A673 (cell line): ENCODE data around the gene UTP25. TPM values are rescaled to one million over a fixed set of nuclear protein-coding genes. Genes with fewer than 3 reads are reported as not detected.

Experiments used
- BruUV-seq: library from RNA; stranded (reverse); fragments of 400-500 nt; replicated peaks from 2 replicates; lab custom pipeline; 2021; lab: Mats Ljungman, UMichigan
- CTCF ChIA-PET: fragments of 300-600 bp; sonication (Branson Sonifier 250); formaldehyde crosslinking; loops from one replicate; lab custom pipeline; 2022; ENCODE audit warnings: antibody characterized with exemption; lab: Charles Lee
- POLR2A ChIA-PET: fragments of 300-600 bp; sonication (Branson Sonifier 250); formaldehyde crosslinking; loops from one replicate; lab custom pipeline; 2022; ENCODE audit warnings: antibody characterized with exemption; ENCODE audit not compliant: low non-redundant PET; lab: Charles Lee
- DNase-seq: peaks from one replicate; pipeline ENCODE4 v3.0.0-alpha.2; 2015; ENCODE audit warnings: low spot score
- H3K27ac ChIP-seq: fragments of 200-600 bp; sonication (generic); 2 replicates; pipeline ENCODE4 v1.5.1; 2016; ENCODE audit warnings: mixed run types, low read depth, mild to moderate bottlenecking, mixed read lengths, antibody characterized with exemption, low read length; ENCODE audit not compliant: poor library complexity, severe bottlenecking
- H3K27me3 ChIP-seq: fragments of 200-600 bp; sonication (generic); replicated peaks from 2 replicates; pipeline ENCODE4 v1.6.1; 2017; ENCODE audit warnings: mixed run types, low read depth, mild to moderate bottlenecking, mixed read lengths, antibody characterized with exemption, low read length; ENCODE audit not compliant: insufficient read depth, poor library complexity
- H3K36me3 ChIP-seq: fragments of 200-600 bp; sonication (generic); 2 replicates; pipeline ENCODE4 v1.6.1; 2016; ENCODE audit warnings: mixed run types, mild to moderate bottlenecking, mixed read lengths, antibody characterized with exemption, low read length; ENCODE audit not compliant: insufficient read depth, poor library complexity, severe bottlenecking
- H3K4me1 ChIP-seq: fragments of 200-600 bp; sonication (generic); 2 replicates; pipeline ENCODE4 v1.6.1; 2017; ENCODE audit warnings: mixed run types, mild to moderate bottlenecking, mixed read lengths, antibody characterized with exemption, low read length; ENCODE audit not compliant: insufficient read depth, poor library complexity, severe bottlenecking
- H3K4me3 ChIP-seq: fragments of 200-600 bp; sonication (generic); 2 replicates; pipeline ENCODE4 v1.5.1; 2016; ENCODE audit warnings: low read depth, mixed run types, mild to moderate bottlenecking, mixed read lengths, low read length; ENCODE audit not compliant: poor library complexity, severe bottlenecking
- H3K9me3 ChIP-seq: fragments of 200-600 bp; sonication (generic); 2 replicates; pipeline ENCODE4 v1.6.1; 2016; ENCODE audit warnings: mixed run types, low read depth, mild to moderate bottlenecking, mixed read lengths, antibody characterized with exemption, low read length; ENCODE audit not compliant: poor library complexity, severe bottlenecking
- CTCF ChIP-seq: fragments of 300-800, 200-600 bp; sonication (generic); conservative IDR thresholded peaks from 2 replicates; pipeline ENCODE4 v1.5.1; 2017; ENCODE audit warnings: low read depth, mild to moderate bottlenecking, antibody characterized with exemption, low read length, moderate library complexity, mixed read lengths
- EZH2 ChIP-seq: fragments of 200-600 bp; sonication (generic); IDR thresholded peaks from 2 replicates; pipeline ENCODE4 v1.6.1; 2017; ENCODE audit warnings: borderline replicate concordance, low read depth, mild to moderate bottlenecking, mixed read lengths, antibody characterized with exemption, low read length; ENCODE audit not compliant: poor library complexity, severe bottlenecking
- intact Hi-C: fragments of 100-400 bp; cut with micrococcal nuclease; formaldehyde crosslinking; loops from one replicate; pipeline ENCODE4 v1.10.0; 2022; ENCODE audit not compliant: unreplicated experiment
- total RNA-seq: library from RNA; stranded (reverse); gene quantifications from 2 replicates; pipeline ENCODE4 v1.2.3, GENCODE V29; 2021

Gene UTP25
- total RNA-seq, 1 experiment from 2014 or later = 11.5 TPM

- H3K27ac ChIP-seq = no peak overlapping the region
- H3K27me3 ChIP-seq = no peaks in the 10 kb centered on the region
- CTCF ChIA-PET = no interaction called here
- no TSS peak for BruUV-seq
- POLR2A ChIA-PET = no interaction called here
- intact Hi-C loops = no loop called here
- no peak for DNase-seq
- H3K36me3 ChIP-seq = no peaks in the 10 kb centered on the region
- H3K9me3 ChIP-seq = no peaks in the 10 kb centered on the region
- no peak for TF ChIP-seq CTCF
- no peak for TF ChIP-seq EZH2
- peaks cover 7% of the 10 kb centered on the region for H3K4me1 ChIP-seq
- H3K4me3 ChIP-seq = no peak overlapping the region
Measured at GRCh38 chr1:209809611-209810010, 18.2 kb upstream of the UTP25 start.

DNA sequence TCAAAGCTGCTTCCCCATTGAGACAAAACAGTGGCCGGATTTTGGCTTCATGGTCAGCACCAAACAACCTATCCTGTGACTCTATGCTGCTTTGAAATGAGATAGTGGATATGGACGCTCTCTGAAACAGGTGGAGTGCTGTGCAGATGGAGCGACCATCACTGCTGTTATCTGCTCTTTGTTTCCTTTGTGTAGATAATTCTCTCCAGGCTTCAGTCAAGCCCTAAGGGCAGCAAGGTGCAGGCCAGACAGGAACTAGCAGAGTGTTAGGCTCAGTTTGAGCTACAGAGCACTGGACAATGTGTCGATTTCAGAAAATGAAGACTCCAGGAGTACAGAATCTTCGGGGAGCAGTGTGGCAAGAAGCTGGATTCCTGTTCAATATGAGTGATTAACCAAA is 17.0 kb upstream of the UTP25 start:
- no peak overlapping the region for H3K4me3 ChIP-seq
- BruUV-seq = no TSS peak
- ChIA-PET POLR2A (no interaction called here), CTCF (no interaction called here)
- H3K27ac ChIP-seq = no peak overlapping the region
- H3K27me3 ChIP-seq = no peaks in the 10 kb centered on the region
- DNase-seq = no peak
- no peaks in the 10 kb centered on the region for H3K36me3 ChIP-seq
- peaks cover 6% of the 10 kb centered on the region for H3K4me1 ChIP-seq
- intact Hi-C loops = no loop called here
- no peak for TF ChIP-seq EZH2
- TF ChIP-seq CTCF = no peak
- H3K9me3 ChIP-seq = no peaks in the 10 kb centered on the region

DNA sequence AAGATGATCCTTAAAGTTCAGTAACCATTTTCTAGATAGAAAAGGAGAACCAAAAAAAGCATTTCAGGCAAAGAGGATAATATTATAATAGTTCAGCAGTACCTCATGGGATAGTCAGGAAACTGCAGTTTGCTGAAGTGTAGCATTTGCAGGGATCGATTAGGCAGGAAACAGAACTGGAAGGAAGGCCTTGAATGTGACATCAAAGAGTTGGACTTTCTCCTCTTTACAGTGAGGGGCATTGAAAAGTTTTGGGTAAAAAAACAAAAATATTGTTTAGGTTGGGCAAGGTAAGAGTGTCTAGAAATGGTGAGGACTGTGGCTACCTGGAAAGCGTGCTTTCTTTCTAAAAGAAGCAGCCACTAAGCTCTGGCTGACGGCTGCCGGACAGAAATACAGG is 13.9 kb upstream of the UTP25 start:
- ChIA-PET CTCF (no interaction called here), POLR2A (no interaction called here)
- intact Hi-C loops = no loop called here
- H3K27ac ChIP-seq = no peak overlapping the region
- H3K4me1 ChIP-seq = no peaks in the 10 kb centered on the region
- H3K27me3 ChIP-seq = no peaks in the 10 kb centered on the region
- TF ChIP-seq CTCF (no peak), EZH2 (no peak)
- no peaks in the 10 kb centered on the region for H3K9me3 ChIP-seq
- H3K4me3 ChIP-seq = no peak overlapping the region
- no TSS peak for BruUV-seq
- no peaks in the 10 kb centered on the region for H3K36me3 ChIP-seq
- no peak for DNase-seq
